Prostate gland (tissue), 2 donors: ENCODE results near the gene TTLL5. TPM values are rescaled to one million over a fixed set of nuclear protein-coding genes. Genes with fewer than 3 reads are reported as not detected.
"Not testable (repeated sequence)": the region's sequence is repeated elsewhere in the genome, so short reads cannot be mapped to it uniquely, and the experiment has no call there.

Experiments used
- DNase-seq: peaks from one replicate; pipeline ENCODE4 v3.0.0-alpha.2; 2019; ENCODE audit warnings: low spot score
- H3K27ac ChIP-seq, 2 donors: fragments of 200-600 bp; sonication (generic); 2 replicates each; pipeline ENCODE4 v1.5.1; 2017 to 2019
- H3K27me3 ChIP-seq: fragments of 200-600 bp; sonication (generic); replicated peaks from 2 replicates; pipeline ENCODE4 v1.5.1; 2019; ENCODE audit not compliant: insufficient read depth
- H3K36me3 ChIP-seq, 2 donors: fragments of 200-600 bp; sonication (generic); 1 replicate in 1 of 2; 2 replicates in 1 of 2; pipeline versions ENCODE4 v1.5.1 to v1.8.1; 2017 to 2019
- H3K4me1 ChIP-seq: fragments of 200-600 bp; sonication (generic); replicated peaks from 2 replicates; pipeline ENCODE4 v1.5.1; 2019
- H3K4me3 ChIP-seq, 2 donors: fragments of 200-600 bp; sonication (generic); 2 replicates each; pipeline ENCODE4 v1.5.1; 2017 to 2019
- H3K9me3 ChIP-seq: fragments of 200-600 bp; sonication (generic); 2 replicates; pipeline ENCODE4 v1.5.1; 2017
- POLR2A ChIP-seq: fragments of 450-650 bp; IDR thresholded peaks from one replicate; pipeline ENCODE4 v1.6.1; 2016; ENCODE audit warnings: antibody characterized with exemption, mild to moderate bottlenecking
- POLR2AphosphoS5 ChIP-seq: sonication (generic); formaldehyde crosslinking; IDR thresholded peaks from one replicate; pipeline ENCODE4 v1.6.1; 2017; ENCODE audit warnings: antibody characterized with exemption
- WGBS: methylation state at CpG from one replicate; pipeline ENCODE4 v1.1.5; 2018; 5-methylcytosine and 5-hydroxymethylcytosine counted together
- intact Hi-C: fragments of 100-400 bp; cut with DNase I; formaldehyde crosslinking; loops from one replicate; pipeline ENCODE4 v1.14.2; 2022
- total RNA-seq, 2 donors: library from RNA; depleted of rRNA; stranded (reverse); fragments of >200 nt; gene quantifications; one replicate each; pipeline ENCODE4 v1.1.0, GENCODE V29; 2016
- TF ChIP-seq, protein P1 (sequence below), 4 experiments: fragments of 200-600 bp in 2 of 4; fragments of 450-650 bp in 2 of 4; sonication (generic) in 2 of 4; IDR thresholded peaks; 1 replicate in 3 of 4; 2 replicates in 1 of 4; pipeline ENCODE4 v1.5.1; 2016 to 2019; ENCODE audit warnings: antibody characterized with exemption in 4 of 4, mild to moderate bottlenecking in 2 of 4, moderate library complexity in 2 of 4

The TTLL5 gene
- total RNA-seq, 2 donors from 2014 or later = 40.3 to 46.2 TPM

DNA sequence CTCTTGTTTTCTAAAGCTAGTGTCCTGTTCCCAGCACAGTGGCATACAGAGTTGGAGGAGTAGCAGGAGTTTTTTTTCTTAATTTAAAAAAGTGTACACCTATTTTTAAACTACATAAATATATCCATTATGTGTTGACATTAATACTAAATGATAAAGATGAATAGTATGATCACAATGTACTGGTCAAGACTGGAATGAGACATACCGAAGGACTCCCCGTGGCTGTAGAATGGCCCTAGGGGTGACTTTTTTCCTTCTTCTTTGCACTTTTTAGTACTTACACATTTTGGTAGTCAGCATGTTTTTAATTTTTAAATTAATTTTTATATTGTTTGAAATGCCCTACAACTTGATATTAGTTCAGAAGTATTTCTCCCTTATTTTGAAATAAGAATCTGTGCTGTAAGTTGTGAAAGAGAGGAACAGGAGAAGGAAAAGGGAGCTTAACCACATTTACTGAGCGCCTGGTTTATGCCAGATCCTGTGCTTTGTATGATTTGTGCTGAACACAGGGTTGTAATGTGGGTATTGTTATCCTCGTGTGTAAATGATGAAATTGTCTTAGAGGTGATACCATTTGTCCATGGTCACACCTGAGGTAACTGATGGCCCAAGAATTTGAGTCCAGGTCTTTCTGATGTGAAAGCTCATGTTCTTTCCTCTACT lies 184.2 kb downstream of the TTLL5 start:
- TF ChIP-seq POLR2A = no peak
- intact Hi-C loops = no loop called here

DNA sequence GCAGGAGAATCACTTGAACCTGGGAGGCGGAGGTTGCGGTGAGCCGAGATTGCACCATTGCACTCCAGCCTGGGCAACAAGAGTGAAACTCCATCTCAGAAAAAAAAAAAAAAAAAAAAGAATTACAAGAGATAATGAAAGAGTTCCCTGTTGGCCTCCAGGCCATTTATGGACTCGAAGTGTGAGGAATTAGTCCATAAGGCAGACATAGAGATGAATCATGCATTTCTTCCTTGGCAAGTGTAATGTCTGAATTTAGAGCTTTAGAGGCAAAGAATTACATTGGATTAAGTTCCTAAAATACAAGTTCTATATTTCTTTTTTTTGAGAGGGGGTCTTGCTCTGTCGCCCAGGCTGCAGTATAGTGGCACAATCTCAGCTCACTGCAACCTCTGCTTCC lies 185.6 kb downstream of the TTLL5 start:
- H3K4me1 ChIP-seq, H3K4me3 ChIP-seq, H3K36me3 ChIP-seq, H3K9me3 ChIP-seq, H3K27ac ChIP-seq, DNase-seq, intact Hi-C loops, H3K27me3 ChIP-seq: not testable (repeated sequence)
- WGBS = 90% methylated on average over 5 of the region's 5 CpGs

More for the DNA sequence above, 184.2 kb downstream of the TTLL5 start:
- H3K27me3 ChIP-seq = no peaks in the 10 kb centered on the region
- WGBS = 69% methylated on average over 4 of the region's 4 CpGs
- H3K9me3 ChIP-seq = no peaks in the 10 kb centered on the region
- no peaks in the 10 kb centered on the region for H3K4me1 ChIP-seq
- no peak overlapping the region for H3K4me3 ChIP-seq
- no peak overlapping the region for H3K27ac ChIP-seq
- no peaks in the 10 kb centered on the region for H3K36me3 ChIP-seq
- DNase-seq = no peak

DNA sequence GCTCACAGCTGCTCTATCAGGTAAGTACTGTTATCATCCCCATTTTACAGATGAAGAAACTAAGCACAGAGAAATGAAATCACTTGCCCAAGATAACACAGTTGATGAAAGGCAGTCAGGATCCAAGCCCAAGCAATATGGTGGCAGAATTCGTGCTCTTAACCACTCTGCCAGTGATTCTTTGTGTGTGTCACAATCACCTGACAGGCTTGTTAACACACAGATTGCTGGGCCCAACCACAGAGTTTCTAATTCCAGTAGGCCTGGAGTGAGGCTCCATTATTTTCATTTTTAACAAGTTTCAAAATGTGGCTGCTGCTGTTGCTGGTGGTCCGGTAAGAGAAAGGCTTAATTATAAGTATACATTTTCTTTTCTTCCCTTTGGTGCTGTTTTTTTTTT lies 186.5 kb downstream of the TTLL5 start:
- Histone ChIP-seq H3K4me3 (no peak overlapping the region), H3K36me3 (no peaks in the 10 kb centered on the region), H3K27ac (no peak overlapping the region), H3K9me3 (no peaks in the 10 kb centered on the region), H3K27me3 (no peaks in the 10 kb centered on the region), H3K4me1 (no peaks in the 10 kb centered on the region)
- intact Hi-C loops = no loop called here
- WGBS = 87% methylated on average over 2 of the region's 2 CpGs
- no peak for DNase-seq
- TF ChIP-seq POLR2AphosphoS5 = no peak
- TF ChIP-seq POLR2A = no peak
- TF ChIP-seq, protein P1, sequence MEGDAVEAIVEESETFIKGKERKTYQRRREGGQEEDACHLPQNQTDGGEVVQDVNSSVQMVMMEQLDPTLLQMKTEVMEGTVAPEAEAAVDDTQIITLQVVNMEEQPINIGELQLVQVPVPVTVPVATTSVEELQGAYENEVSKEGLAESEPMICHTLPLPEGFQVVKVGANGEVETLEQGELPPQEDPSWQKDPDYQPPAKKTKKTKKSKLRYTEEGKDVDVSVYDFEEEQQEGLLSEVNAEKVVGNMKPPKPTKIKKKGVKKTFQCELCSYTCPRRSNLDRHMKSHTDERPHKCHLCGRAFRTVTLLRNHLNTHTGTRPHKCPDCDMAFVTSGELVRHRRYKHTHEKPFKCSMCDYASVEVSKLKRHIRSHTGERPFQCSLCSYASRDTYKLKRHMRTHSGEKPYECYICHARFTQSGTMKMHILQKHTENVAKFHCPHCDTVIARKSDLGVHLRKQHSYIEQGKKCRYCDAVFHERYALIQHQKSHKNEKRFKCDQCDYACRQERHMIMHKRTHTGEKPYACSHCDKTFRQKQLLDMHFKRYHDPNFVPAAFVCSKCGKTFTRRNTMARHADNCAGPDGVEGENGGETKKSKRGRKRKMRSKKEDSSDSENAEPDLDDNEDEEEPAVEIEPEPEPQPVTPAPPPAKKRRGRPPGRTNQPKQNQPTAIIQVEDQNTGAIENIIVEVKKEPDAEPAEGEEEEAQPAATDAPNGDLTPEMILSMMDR (IDR thresholded peaks at IDR 0.05) = no peak

- Histone ChIP-seq H3K27ac (no peak overlapping the region), H3K9me3 (no peaks in the 10 kb centered on the region), H3K4me3 (no peak overlapping the region), H3K4me1 (no peaks in the 10 kb centered on the region), H3K27me3 (no peaks in the 10 kb centered on the region), H3K36me3 (no peaks in the 10 kb centered on the region)
- TF ChIP-seq POLR2A (no peak), POLR2AphosphoS5 (no peak)
- TF ChIP-seq, protein P1 (IDR thresholded peaks at IDR 0.05) = no peak
- intact Hi-C loops = no loop called here
- no peak for DNase-seq
- 70% methylated on average over 2 of the region's 2 CpGs for WGBS
These were observed 187.3 kb downstream of the TTLL5 start for GRCh38 chr14:75848167-75848913.

DNA sequence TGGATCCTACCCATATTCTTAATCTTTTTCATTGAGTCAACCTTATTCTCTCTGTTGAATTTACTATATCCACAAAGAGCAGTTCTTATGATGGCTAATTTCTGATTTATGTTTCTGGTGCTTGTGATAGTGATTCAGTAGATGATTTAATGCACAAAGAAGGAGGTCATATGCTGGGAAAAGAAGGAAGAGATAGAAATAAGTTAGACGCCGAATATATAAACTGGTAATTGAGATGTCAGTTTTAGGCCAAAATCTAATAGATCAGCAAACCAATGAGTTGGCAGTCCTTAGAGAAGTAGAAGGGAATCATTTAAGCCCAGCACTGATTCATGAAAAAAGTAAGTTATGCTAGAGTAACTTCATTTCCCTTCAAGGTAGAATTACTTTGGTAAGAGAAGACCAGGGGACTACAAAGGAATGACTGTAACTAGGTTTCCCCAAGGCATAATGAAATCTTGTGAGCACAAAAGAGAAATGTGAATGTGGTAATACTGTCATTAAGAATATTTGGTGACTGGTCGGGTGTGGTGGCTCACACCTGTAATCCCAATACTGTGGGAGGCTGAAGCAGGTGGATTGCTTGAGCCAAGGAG lies 188.4 kb downstream of the TTLL5 start:
- intact Hi-C loops = no loop called here
- WGBS = 88% methylated on average over 3 of the region's 3 CpGs
- H3K27ac ChIP-seq = no peak overlapping the region
- TF ChIP-seq POLR2AphosphoS5 (no peak), POLR2A (no peak)
- TF ChIP-seq, protein P1 (IDR thresholded peaks at IDR 0.05) = no peak
- H3K27me3 ChIP-seq = no peaks in the 10 kb centered on the region
- H3K4me1 ChIP-seq = no peaks in the 10 kb centered on the region
- no peaks in the 10 kb centered on the region for H3K9me3 ChIP-seq
- no peak for DNase-seq
- no peaks in the 10 kb centered on the region for H3K36me3 ChIP-seq
- no peak overlapping the region for H3K4me3 ChIP-seq

GRCh38 chr14:75851574-75851866 lies 190.5 kb downstream of the TTLL5 start:
- no peak for DNase-seq
- no peaks in the 10 kb centered on the region for H3K4me1 ChIP-seq
- no peaks in the 10 kb centered on the region for H3K27me3 ChIP-seq
- 89% methylated on average over 6 of the region's 6 CpGs for WGBS
- H3K36me3 ChIP-seq = no peaks in the 10 kb centered on the region
- TF ChIP-seq POLR2A (no peak), POLR2AphosphoS5 (no peak)
- TF ChIP-seq, protein P1 (IDR thresholded peaks at IDR 0.05) = no peak
- no peak overlapping the region for H3K4me3 ChIP-seq
- intact Hi-C loops = no loop called here
- no peak overlapping the region for H3K27ac ChIP-seq
- H3K9me3 ChIP-seq = no peaks in the 10 kb centered on the region
